G401 (cell line): ENCODE data around the gene MORF4L1. TPM values are rescaled to one million over a fixed set of nuclear protein-coding genes. Genes with fewer than 3 reads are reported as not detected.
"Not testable (repeated sequence)": the region's sequence is repeated elsewhere in the genome, so short reads cannot be mapped to it uniquely, and the experiment has no call there.

Experiments
- DNase-seq: peaks from one replicate; pipeline ENCODE4 v3.0.0-alpha.2; 2015; ENCODE audit warnings: low spot score
- in situ Hi-C: cut with HindIII; loops from 2 replicates; pipeline ENCODE4 v1.10.0; 2016; ENCODE audit warnings: low sequenced_read_pairs, mixed read lengths
- total RNA-seq: library from RNA; depleted of rRNA; stranded (reverse); fragments of >200 nt; shearing (Covaris generic); gene quantifications from 2 replicates; pipeline ENCODE4 v1.2.3, GENCODE V29; 2014

Gene MORF4L1
- total RNA-seq, 1 experiment from 2014 or later, result 661 TPM

GRCh38 chr15:78853500-78853899, 19.2 kb upstream of the MORF4L1 start:
- no peak for DNase-seq
- in situ Hi-C loops, result no loop called here

GRCh38 chr15:78854833-78855372, 17.8 kb upstream of the MORF4L1 start:
- in situ Hi-C loops, result no loop called here
- no peak for DNase-seq

- in situ Hi-C loops, result no loop called here
- DNase-seq, result no peak
Observed at GRCh38 chr15:78855746-78856145, 16.9 kb upstream of the MORF4L1 start.

DNA sequence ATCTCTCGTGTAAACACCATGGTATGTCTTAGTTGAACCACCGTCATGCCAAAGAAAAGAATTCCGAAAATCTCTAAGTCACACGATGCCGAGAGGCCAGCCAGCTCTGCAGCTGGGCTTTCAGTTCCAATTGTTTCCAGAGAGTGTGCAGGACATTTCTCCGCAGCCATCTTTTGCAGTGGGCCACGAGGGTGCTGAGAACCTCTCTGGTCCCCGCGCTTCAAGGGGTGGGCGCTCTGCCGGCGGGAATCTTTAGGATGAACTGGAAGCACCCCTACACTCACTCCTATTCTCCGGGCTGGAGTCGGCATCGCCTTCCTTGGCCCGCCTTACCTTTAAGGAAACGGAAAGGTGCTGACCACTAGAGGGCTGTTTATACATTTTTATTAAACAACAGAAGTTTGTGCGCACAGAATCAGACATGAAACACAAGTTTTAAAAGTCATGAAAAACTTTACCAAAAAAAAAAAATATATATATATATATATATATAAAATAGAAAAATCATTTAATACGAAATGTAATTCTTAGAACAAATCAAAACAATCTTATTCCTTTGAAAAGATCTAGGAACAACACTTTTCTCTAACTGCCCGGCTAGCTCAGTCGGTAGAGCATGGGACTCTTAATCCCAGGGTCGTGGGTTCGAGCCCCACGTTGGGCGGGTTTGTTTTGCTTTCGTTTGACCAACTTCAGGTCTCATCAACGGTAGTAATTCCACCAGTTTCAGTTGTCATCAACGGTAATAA, 12.5 kb upstream of the MORF4L1 start:
- in situ Hi-C loops, result no loop called here
- DNase-seq, result peak; percentile 86

DNA sequence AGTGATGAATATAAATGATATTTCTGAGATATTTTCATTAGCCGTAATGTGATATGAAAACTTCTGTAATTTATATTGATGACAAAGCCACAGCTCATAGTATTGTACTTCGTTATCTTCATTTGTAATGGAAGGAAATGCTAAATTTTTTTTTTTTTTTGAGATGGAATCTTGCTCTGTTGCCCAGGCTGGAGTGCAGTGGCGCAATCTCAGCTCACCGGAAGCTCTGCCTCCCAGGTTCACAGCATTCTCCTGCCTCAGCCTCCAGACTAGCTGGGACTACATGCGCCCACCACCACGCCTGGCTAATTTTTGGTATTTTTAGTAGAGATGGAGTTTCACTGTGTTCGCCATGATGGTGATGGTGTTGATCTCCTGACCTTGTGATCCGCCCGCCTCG, 7.1 kb upstream of the MORF4L1 start:
- in situ Hi-C loops, DNase-seq: not testable (repeated sequence)

DNA sequence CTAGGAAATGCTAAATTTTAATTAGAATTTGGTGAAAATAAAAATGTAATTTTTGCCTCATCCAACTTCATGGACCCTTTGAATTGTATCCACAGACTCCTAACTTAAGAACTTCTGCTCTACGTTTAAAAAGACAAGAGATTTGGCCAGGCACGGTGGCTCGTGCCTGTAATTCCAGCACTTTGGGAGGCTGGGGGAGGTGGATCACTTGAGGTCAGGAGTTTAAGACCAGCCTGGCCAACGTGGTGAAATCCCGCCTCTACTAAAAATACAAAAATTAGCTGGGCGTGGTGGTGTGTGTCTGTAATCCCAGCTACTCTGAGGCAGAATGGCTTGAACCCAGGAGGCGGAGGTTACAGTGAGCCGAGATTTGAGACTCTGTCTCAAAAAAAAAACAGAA, 6.7 kb upstream of the MORF4L1 start:
- in situ Hi-C loops, DNase-seq: not testable (repeated sequence)

GRCh38 chr15:78866803-78867202, 5.9 kb upstream of the MORF4L1 start:
- DNase-seq, result no peak
- in situ Hi-C loops, result no loop called here

DNA sequence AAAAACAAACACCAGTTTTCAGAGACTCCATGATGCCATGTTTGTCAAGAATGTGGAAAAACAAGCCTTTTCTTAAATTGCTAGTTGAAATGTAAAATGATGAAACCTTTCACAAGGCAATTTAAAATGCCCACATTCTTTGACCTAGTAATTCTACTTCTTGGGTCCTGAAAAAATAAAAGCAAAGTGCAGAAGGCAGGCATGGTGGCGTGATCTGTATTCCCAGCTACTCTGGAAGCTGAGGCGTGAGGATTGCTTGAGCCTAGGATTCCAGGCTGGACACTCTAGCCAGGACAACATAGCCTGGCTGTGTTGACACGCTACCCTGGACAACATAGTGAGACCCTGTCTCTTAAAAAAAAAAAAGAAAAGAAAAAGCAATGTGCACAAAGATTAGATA, 4.3 kb upstream of the MORF4L1 start:
- DNase-seq, result no peak
- in situ Hi-C loops, result no loop called here

DNA sequence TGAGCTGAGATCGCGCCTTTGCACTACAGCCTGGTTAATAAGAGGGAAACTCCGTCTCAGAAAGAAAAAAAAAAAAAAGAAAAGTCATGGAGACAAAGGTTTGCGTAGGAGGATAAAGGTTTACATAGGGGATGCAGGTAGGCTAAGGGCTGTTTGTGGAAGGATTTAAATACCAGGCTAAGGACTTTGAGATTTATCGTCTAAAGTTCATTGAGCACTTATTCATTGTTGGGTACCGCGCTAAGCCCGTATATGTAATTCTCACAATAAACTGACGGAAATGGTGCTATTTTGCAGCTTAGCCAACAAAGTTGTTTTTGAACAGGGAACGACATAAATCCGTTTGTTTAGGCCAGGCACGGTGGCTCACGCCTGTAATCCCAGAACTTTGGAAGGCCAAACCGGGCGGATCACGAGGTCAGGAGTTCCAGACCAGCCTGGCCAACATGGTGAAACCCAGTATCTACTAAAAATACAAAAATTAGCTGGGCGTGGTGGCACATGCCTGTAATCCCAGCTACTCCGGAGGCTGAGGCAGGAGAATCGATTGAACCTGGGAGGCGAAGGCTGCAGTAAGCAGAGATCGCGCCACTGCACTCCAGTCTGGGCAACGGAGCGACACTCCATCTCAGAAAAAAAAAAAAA, 1.1 kb upstream of the MORF4L1 start:
- DNase-seq, in situ Hi-C loops: not testable (repeated sequence)

GRCh38 chr15:78872972-78873792, 492 bp downstream of the MORF4L1 start:
- peak; percentile 73 for DNase-seq
- in situ Hi-C loops, result no loop called here

- in situ Hi-C loops, result no loop called here
- no peak for DNase-seq
Observed at GRCh38 chr15:78873793-78874765, 1.4 kb downstream of the MORF4L1 start.

- in situ Hi-C loops, result no loop called here
- DNase-seq, result no peak
Observed at GRCh38 chr15:78875107-78875914, 2.6 kb downstream of the MORF4L1 start.

GRCh38 chr15:78876954-78877353, 4.3 kb downstream of the MORF4L1 start:
- DNase-seq, in situ Hi-C loops: not testable (repeated sequence)

GRCh38 chr15:78878356-78878755, 5.7 kb downstream of the MORF4L1 start:
- in situ Hi-C loops, result no loop called here
- DNase-seq, result no peak

DNA sequence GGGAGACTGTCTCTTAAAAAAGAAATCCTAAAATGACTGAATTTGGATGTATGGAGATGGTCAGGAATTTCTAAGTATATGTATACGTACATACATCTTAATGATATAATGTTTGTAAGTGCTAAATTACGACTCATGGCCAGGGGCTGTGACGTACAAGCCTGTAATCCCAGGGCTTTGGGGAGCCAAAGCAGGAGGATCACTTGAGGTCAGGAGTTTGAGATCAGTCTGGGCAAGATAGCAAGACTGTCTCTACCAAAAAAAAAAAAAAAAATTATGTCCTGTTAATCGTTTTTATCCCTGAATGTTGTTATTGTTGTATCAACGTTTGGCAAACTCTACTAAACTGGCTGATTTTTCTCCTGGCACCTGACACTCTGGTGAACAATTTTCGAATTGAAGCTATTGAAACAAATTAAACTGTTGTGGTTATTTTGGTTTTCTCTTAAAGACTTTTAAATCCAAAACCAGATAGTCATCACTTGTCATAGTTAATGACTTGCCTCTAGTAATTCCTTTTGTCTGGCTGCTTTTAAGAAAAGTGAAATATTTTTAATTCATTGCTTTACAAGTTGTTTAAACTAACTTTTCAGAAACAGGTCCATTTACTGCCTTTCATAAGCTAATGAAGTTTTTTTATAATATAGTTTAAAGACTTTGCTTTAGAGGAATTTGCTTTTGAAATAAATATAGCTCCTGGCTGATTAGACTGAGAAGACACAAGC, 7.0 kb downstream of the MORF4L1 start:
- no peak for DNase-seq
- in situ Hi-C loops, result no loop called here

- DNase-seq, result no peak
- in situ Hi-C loops, result no loop called here
Observed at GRCh38 chr15:78880242-78880533, 7.5 kb downstream of the MORF4L1 start.

DNA sequence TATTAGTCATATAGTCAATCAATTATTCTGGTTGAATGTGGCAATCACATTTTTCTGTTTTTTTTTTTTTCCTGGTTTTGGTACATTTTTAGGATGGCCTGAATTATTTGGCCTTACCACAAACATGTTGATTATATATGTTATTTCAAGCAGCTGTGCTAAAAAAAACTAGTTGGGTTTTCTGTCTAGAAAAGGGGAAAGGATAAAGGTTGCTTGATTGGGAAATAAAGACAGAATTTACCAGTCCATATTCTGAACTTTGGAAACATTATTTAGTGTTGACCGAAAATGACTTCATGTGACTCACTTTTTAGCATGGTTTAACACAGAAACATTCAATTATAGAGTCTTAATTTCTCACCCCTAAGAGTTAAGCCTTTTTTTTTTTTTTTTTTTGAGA, 8.1 kb downstream of the MORF4L1 start:
- DNase-seq, result no peak
- in situ Hi-C loops, result no loop called here
